HEK293 (cell line): ENCODE data around the gene CPT1C.

Source experiments
- HIC1 ChIP-seq: fragments of 450-650 bp; formaldehyde crosslinking; IDR thresholded peaks from 2 replicates; pipeline ENCODE4 v1.5.1; 2016; ENCODE audit warnings: missing biosample characterization, missing genetic modification characterization
- HOXD13 ChIP-seq: sonication (generic); formaldehyde crosslinking; IDR thresholded peaks from 2 replicates; pipeline ENCODE4 v1.8.0; 2022; ENCODE audit warnings: missing genetic modification reagents, borderline replicate concordance
- KLF17 ChIP-seq: fragments of 450-650 bp; formaldehyde crosslinking; IDR thresholded peaks from 2 replicates; pipeline ENCODE4 v1.5.1; 2016; ENCODE audit warnings: missing biosample characterization, missing genetic modification characterization
- OSR2 ChIP-seq: fragments of 450-650 bp; formaldehyde crosslinking; IDR thresholded peaks from 2 replicates; pipeline ENCODE4 v1.5.1; 2016; ENCODE audit warnings: missing biosample characterization, missing genetic modification characterization
- PATZ1 ChIP-seq: fragments of 450-650 bp; formaldehyde crosslinking; IDR thresholded peaks from 2 replicates; pipeline ENCODE4 v1.5.1; 2016; ENCODE audit warnings: missing biosample characterization, missing genetic modification characterization
- PRDM2 ChIP-seq: fragments of 450-650 bp; formaldehyde crosslinking; IDR thresholded peaks from 2 replicates; pipeline ENCODE4 v1.5.1; 2016; ENCODE audit warnings: missing biosample characterization, missing genetic modification characterization, borderline replicate concordance
- SCRT2 ChIP-seq: fragments of 450-650 bp; formaldehyde crosslinking; IDR thresholded peaks from 2 replicates; pipeline ENCODE4 v1.5.1; 2016; ENCODE audit warnings: missing biosample characterization, missing genetic modification characterization
- SETDB1 ChIP-seq: IDR thresholded peaks from one replicate; pipeline ENCODE4 v1.6.1; 2017; ENCODE audit warnings: mild to moderate bottlenecking, low read length, moderate library complexity, mixed read lengths; ENCODE audit not compliant: insufficient read length
- ZBTB1 ChIP-seq: fragments of 450-650 bp; formaldehyde crosslinking; IDR thresholded peaks from 2 replicates; pipeline ENCODE4 v1.5.1; 2016; ENCODE audit warnings: missing biosample characterization, missing genetic modification characterization
- ZBTB17 ChIP-seq: fragments of 450-650 bp; formaldehyde crosslinking; IDR thresholded peaks from 2 replicates; pipeline ENCODE4 v1.5.1; 2016; ENCODE audit warnings: missing biosample characterization, missing genetic modification characterization
- ZBTB8A ChIP-seq: fragments of 450-650 bp; formaldehyde crosslinking; IDR thresholded peaks from 2 replicates; pipeline ENCODE4 v1.5.1; 2016; ENCODE audit warnings: missing biosample characterization, missing genetic modification characterization
- ZFP3 ChIP-seq: fragments of 450-650 bp; formaldehyde crosslinking; IDR thresholded peaks from 2 replicates; pipeline ENCODE4 v1.5.1; 2016; ENCODE audit warnings: low read depth, missing biosample characterization, missing genetic modification characterization
- ZFP69B ChIP-seq: fragments of 450-650 bp; formaldehyde crosslinking; IDR thresholded peaks from 2 replicates; pipeline ENCODE4 v1.5.1; 2016; ENCODE audit warnings: missing biosample characterization, missing genetic modification characterization
- ZNF248 ChIP-seq: fragments of 450-650 bp; formaldehyde crosslinking; IDR thresholded peaks from 2 replicates; pipeline ENCODE4 v1.5.1; 2017; ENCODE audit warnings: missing biosample characterization, missing genetic modification characterization
- ZNF302 ChIP-seq: fragments of 450-650 bp; formaldehyde crosslinking; IDR thresholded peaks from 2 replicates; pipeline ENCODE4 v1.5.1; 2016; ENCODE audit warnings: missing biosample characterization, missing genetic modification characterization, low read depth
- ZNF404 ChIP-seq: fragments of 450-650 bp; formaldehyde crosslinking; IDR thresholded peaks from 2 replicates; pipeline ENCODE4 v1.5.1; 2017; ENCODE audit warnings: missing biosample characterization, missing genetic modification characterization
- ZNF530 ChIP-seq: fragments of 450-650 bp; formaldehyde crosslinking; IDR thresholded peaks from 2 replicates; pipeline ENCODE4 v1.5.1; 2016; ENCODE audit warnings: low read depth, missing biosample characterization, missing genetic modification characterization
- ZNF549 ChIP-seq: fragments of 450-650 bp; IDR thresholded peaks from 2 replicates; pipeline ENCODE4 v1.5.1; 2018; ENCODE audit warnings: missing biosample characterization, missing genetic modification characterization, mild to moderate bottlenecking, inconsistent platforms, moderate library complexity
- ZNF580 ChIP-seq: fragments of 450-650 bp; formaldehyde crosslinking; IDR thresholded peaks from 2 replicates; pipeline ENCODE4 v1.5.1; 2016; ENCODE audit warnings: missing biosample characterization, missing genetic modification characterization
- ZNF600 ChIP-seq: fragments of 450-650 bp; formaldehyde crosslinking; IDR thresholded peaks from 2 replicates; pipeline ENCODE4 v1.5.1; 2016; ENCODE audit warnings: missing biosample characterization, missing genetic modification characterization
- ZNF610 ChIP-seq: fragments of 450-650 bp; formaldehyde crosslinking; IDR thresholded peaks from 2 replicates; pipeline ENCODE4 v1.5.1; 2016; ENCODE audit warnings: missing biosample characterization, missing genetic modification characterization, borderline replicate concordance
- ZNF621 ChIP-seq: fragments of 450-650 bp; formaldehyde crosslinking; IDR thresholded peaks from 2 replicates; pipeline ENCODE4 v1.5.1; 2017; ENCODE audit warnings: missing biosample characterization, missing genetic modification characterization
- ZNF639 ChIP-seq: fragments of 450-650 bp; formaldehyde crosslinking; IDR thresholded peaks from 2 replicates; pipeline ENCODE4 v1.5.1; 2016; ENCODE audit warnings: missing biosample characterization, missing genetic modification characterization
- ZNF654 ChIP-seq: fragments of 450-650 bp; formaldehyde crosslinking; IDR thresholded peaks from 2 replicates; pipeline ENCODE4 v1.5.1; 2016; ENCODE audit warnings: low read depth, missing biosample characterization, missing genetic modification characterization
- ZNF677 ChIP-seq: fragments of 450-650 bp; IDR thresholded peaks from 2 replicates; pipeline ENCODE4 v1.5.0; 2018; ENCODE audit warnings: missing biosample characterization, mild to moderate bottlenecking, missing genetic modification characterization, moderate library complexity
- ZNF707 ChIP-seq: fragments of 450-650 bp; formaldehyde crosslinking; IDR thresholded peaks from 2 replicates; pipeline ENCODE4 v1.5.1; 2016; ENCODE audit warnings: missing biosample characterization, missing genetic modification characterization
- ZNF791 ChIP-seq: fragments of 450-650 bp; formaldehyde crosslinking; IDR thresholded peaks from 2 replicates; pipeline ENCODE4 v1.5.1; 2016; ENCODE audit warnings: missing biosample characterization, missing genetic modification characterization
- ZXDB ChIP-seq: fragments of 450-650 bp; formaldehyde crosslinking; IDR thresholded peaks from 2 replicates; pipeline ENCODE4 v1.5.1; 2016; ENCODE audit warnings: missing biosample characterization, missing genetic modification characterization

Gene CPT1C

GRCh38 chr19:49677231-49677900 is 13.6 kb upstream of the CPT1C start, which contains the start of gene PRMT1 (continued):
- no peak for TF ChIP-seq HIC1 (tag by site-specific recombination)
- no peak for TF ChIP-seq ZNF549 (tag by site-specific recombination)
- TF ChIP-seq ZNF302 (tag by site-specific recombination) = no peak
- no peak for TF ChIP-seq HOXD13 (CRISPR knock-in tag)
- no peak for TF ChIP-seq ZBTB1 (tag by site-specific recombination)
- peak; percentile 76; the same call in 1 of the 2 replicates for TF ChIP-seq ZFP69B
- no peak for TF ChIP-seq ZNF621
- TF ChIP-seq ZNF610 (tag by site-specific recombination) = peak; percentile 79
- TF ChIP-seq ZNF580 (tag by site-specific recombination) = peak; percentile 74; the same call in 1 of the 2 replicates
- TF ChIP-seq ZXDB (tag by site-specific recombination) = peak; percentile 96
- no peak for TF ChIP-seq ZNF639 (tag by site-specific recombination)
- TF ChIP-seq ZNF600 (tag by site-specific recombination) = no peak
- TF ChIP-seq SETDB1 = no peak
- peak; percentile 63 for TF ChIP-seq KLF17
- no peak for TF ChIP-seq ZNF677 (tag by site-specific recombination)
- no peak for TF ChIP-seq ZNF248
- TF ChIP-seq ZNF707 (tag by site-specific recombination) = no peak
- TF ChIP-seq ZNF791 (tag by site-specific recombination) = no peak
- TF ChIP-seq ZFP3 = no peak
- TF ChIP-seq ZNF530 (tag by site-specific recombination) = no peak
- no peak for TF ChIP-seq PRDM2 (tag by site-specific recombination)
- TF ChIP-seq ZNF404 = no peak
- no peak for TF ChIP-seq ZNF654 (tag by site-specific recombination)
- no peak for TF ChIP-seq SCRT2 (tag by site-specific recombination)
- no peak; the same call in 1 of the 2 replicates for TF ChIP-seq ZBTB8A (tag by site-specific recombination)
- TF ChIP-seq OSR2 (tag by site-specific recombination) = no peak
- TF ChIP-seq PATZ1 = peak; percentile 100
- peak; percentile 7; the same call in 1 of the 2 replicates for TF ChIP-seq ZBTB17 (tag by site-specific recombination)
